HEK293 (cell line): ENCODE results near the gene PIM3.

ENCODE experiments used
- CTCF ChIA-PET: fragments of 350-600 bp; formaldehyde crosslinking; extraction: SDS; loops from one replicate; lab custom pipeline; 2021; ENCODE audit warnings: antibody characterized with exemption; lab: Yijun Ruan, JAX
- POLR2A ChIA-PET: fragments of 300-600 bp; formaldehyde crosslinking; extraction: SDS; loops from one replicate; lab custom pipeline; 2020; ENCODE audit warnings: antibody characterized with exemption, inconsistent platforms; lab: Yijun Ruan, JAX
- H3K27ac ChIP-seq: fragments of 200-500 bp; sonication (Bioruptor generic); 2 replicates; pipeline ENCODE4 v1.5.1; 2014; ENCODE audit warnings: low read depth, low read length, control low read depth, inconsistent platforms; ENCODE audit errors: extremely low read depth
- H3K36me3 ChIP-seq, 2 experiments: fragments of 200-500 bp in 1 of 2; sonication (Bioruptor generic) in 1 of 2; 1 replicate in 1 of 2; 2 replicates in 1 of 2; pipeline ENCODE4 v1.5.1; 2014 to 2017; ENCODE audit warnings: inconsistent platforms in 2 of 2, low read length in 2 of 2; ENCODE audit not compliant: control insufficient read depth in 2 of 2, insufficient read depth in 1 of 2
- H3K4me1 ChIP-seq: fragments of 200-500 bp; sonication (Bioruptor generic); 2 replicates; pipeline ENCODE4 v1.5.1; 2014; ENCODE audit warnings: mild to moderate bottlenecking, low read length, inconsistent platforms; ENCODE audit not compliant: control insufficient read depth, insufficient read depth
- H3K4me3 ChIP-seq: 2 replicates; pipeline ENCODE4 v1.5.1; 2011; ENCODE audit warnings: low read depth, mild to moderate bottlenecking, control low read depth, low read length, moderate library complexity
- H3K9me3 ChIP-seq: fragments of 200-500 bp; sonication (Bioruptor generic); 2 replicates; pipeline ENCODE4 v1.5.1; 2014; ENCODE audit warnings: low read depth, low read length, inconsistent platforms; ENCODE audit not compliant: control insufficient read depth, insufficient read depth
- RBAK ChIP-seq: fragments of 450-650 bp; formaldehyde crosslinking; IDR thresholded peaks from 2 replicates; pipeline ENCODE4 v1.5.1; 2016; ENCODE audit warnings: missing biosample characterization, missing genetic modification characterization
- SALL2 ChIP-seq: fragments of 450-650 bp; formaldehyde crosslinking; IDR thresholded peaks from 2 replicates; pipeline ENCODE4 v1.5.0; 2017; ENCODE audit warnings: missing biosample characterization, mild to moderate bottlenecking, missing genetic modification characterization, borderline replicate concordance
- TCF7L2 ChIP-seq: IDR thresholded peaks from 2 replicates; pipeline ENCODE4 v1.6.1; 2011; ENCODE audit warnings: low read depth, mild to moderate bottlenecking, inconsistent platforms, low read length, moderate library complexity, borderline replicate concordance
- ZBTB21 ChIP-seq: fragments of 450-650 bp; formaldehyde crosslinking; IDR thresholded peaks from 2 replicates; pipeline ENCODE4 v1.5.1; 2017; ENCODE audit warnings: missing biosample characterization, missing genetic modification characterization
- ZBTB8A ChIP-seq: fragments of 450-650 bp; formaldehyde crosslinking; IDR thresholded peaks from 2 replicates; pipeline ENCODE4 v1.5.1; 2016; ENCODE audit warnings: missing biosample characterization, missing genetic modification characterization
- ZFP3 ChIP-seq: fragments of 450-650 bp; formaldehyde crosslinking; IDR thresholded peaks from 2 replicates; pipeline ENCODE4 v1.5.1; 2016; ENCODE audit warnings: low read depth, missing biosample characterization, missing genetic modification characterization
- ZNF148 ChIP-seq: fragments of 450-650 bp; formaldehyde crosslinking; IDR thresholded peaks from 2 replicates; pipeline ENCODE4 v1.5.0; 2017; ENCODE audit warnings: missing biosample characterization, missing genetic modification characterization, borderline replicate concordance
- ZNF23 ChIP-seq: fragments of 450-650 bp; formaldehyde crosslinking; IDR thresholded peaks from 2 replicates; pipeline ENCODE4 v1.5.1; 2016; ENCODE audit warnings: missing biosample characterization, missing genetic modification characterization, borderline replicate concordance
- ZNF239 ChIP-seq: fragments of 450-650 bp; formaldehyde crosslinking; IDR thresholded peaks from 2 replicates; pipeline ENCODE4 v1.5.1; 2016; ENCODE audit warnings: missing biosample characterization, missing genetic modification characterization
- ZNF362 ChIP-seq: fragments of 450-650 bp; formaldehyde crosslinking; IDR thresholded peaks from 2 replicates; pipeline ENCODE4 v1.5.1; 2016; ENCODE audit warnings: missing biosample characterization, missing genetic modification characterization
- ZNF514 ChIP-seq: fragments of 450-650 bp; formaldehyde crosslinking; IDR thresholded peaks from 2 replicates; pipeline ENCODE4 v1.5.1; 2016; ENCODE audit warnings: missing biosample characterization, missing genetic modification characterization
- ZNF571 ChIP-seq: fragments of 450-650 bp; formaldehyde crosslinking; IDR thresholded peaks from 2 replicates; pipeline ENCODE4 v1.5.0; 2017; ENCODE audit warnings: missing biosample characterization, missing genetic modification characterization
- ZNF610 ChIP-seq: fragments of 450-650 bp; formaldehyde crosslinking; IDR thresholded peaks from 2 replicates; pipeline ENCODE4 v1.5.1; 2016; ENCODE audit warnings: missing biosample characterization, missing genetic modification characterization, borderline replicate concordance
- ZNF621 ChIP-seq: fragments of 450-650 bp; formaldehyde crosslinking; IDR thresholded peaks from 2 replicates; pipeline ENCODE4 v1.5.1; 2017; ENCODE audit warnings: missing biosample characterization, missing genetic modification characterization
- ZNF626 ChIP-seq: fragments of 450-650 bp; sonication (Bioruptor Pico); formaldehyde crosslinking; IDR thresholded peaks from 2 replicates; pipeline ENCODE4 v1.5.1; 2018; ENCODE audit warnings: missing biosample characterization, missing genetic modification characterization, inconsistent platforms
- ZNF707 ChIP-seq: fragments of 450-650 bp; formaldehyde crosslinking; IDR thresholded peaks from 2 replicates; pipeline ENCODE4 v1.5.1; 2016; ENCODE audit warnings: missing biosample characterization, missing genetic modification characterization
- ZSCAN23 ChIP-seq: fragments of 450-650 bp; formaldehyde crosslinking; IDR thresholded peaks from 2 replicates; pipeline ENCODE4 v1.5.1; 2016; ENCODE audit warnings: missing biosample characterization, missing genetic modification characterization
- ZSCAN5A ChIP-seq: fragments of 450-650 bp; formaldehyde crosslinking; IDR thresholded peaks from 2 replicates; pipeline ENCODE4 v1.5.1; 2016; ENCODE audit warnings: missing biosample characterization, missing genetic modification characterization
- TF ChIP-seq, protein P1 (sequence below): fragments of 450-650 bp; formaldehyde crosslinking; IDR thresholded peaks from 2 replicates; pipeline ENCODE4 v1.5.1; 2016; ENCODE audit warnings: missing biosample characterization, missing genetic modification characterization
- TF ChIP-seq, protein P2 (sequence below): fragments of 450-650 bp; formaldehyde crosslinking; IDR thresholded peaks from 2 replicates; pipeline ENCODE4 v1.5.1; 2016; ENCODE audit warnings: missing biosample characterization, missing genetic modification characterization
- TF ChIP-seq, protein P3 (sequence below): fragments of 450-650 bp; formaldehyde crosslinking; IDR thresholded peaks from 2 replicates; pipeline ENCODE4 v1.5.1; 2016; ENCODE audit warnings: missing biosample characterization, missing genetic modification characterization, borderline replicate concordance

PIM3 gene

GRCh38 chr22:49972163-49973017 is 11.8 kb downstream of the PIM3 start (continued):
- TF ChIP-seq ZBTB21 (tag by site-specific recombination) (no peak), ZNF626 (tag by site-specific recombination) (no peak), ZNF23 (tag by site-specific recombination) (no peak), ZNF610 (tag by site-specific recombination) (no peak), RBAK (tag by site-specific recombination) (0 out of 2 replicates have a peak, but pooled peaks have one; percentile 34)
- TF ChIP-seq, protein P1, sequence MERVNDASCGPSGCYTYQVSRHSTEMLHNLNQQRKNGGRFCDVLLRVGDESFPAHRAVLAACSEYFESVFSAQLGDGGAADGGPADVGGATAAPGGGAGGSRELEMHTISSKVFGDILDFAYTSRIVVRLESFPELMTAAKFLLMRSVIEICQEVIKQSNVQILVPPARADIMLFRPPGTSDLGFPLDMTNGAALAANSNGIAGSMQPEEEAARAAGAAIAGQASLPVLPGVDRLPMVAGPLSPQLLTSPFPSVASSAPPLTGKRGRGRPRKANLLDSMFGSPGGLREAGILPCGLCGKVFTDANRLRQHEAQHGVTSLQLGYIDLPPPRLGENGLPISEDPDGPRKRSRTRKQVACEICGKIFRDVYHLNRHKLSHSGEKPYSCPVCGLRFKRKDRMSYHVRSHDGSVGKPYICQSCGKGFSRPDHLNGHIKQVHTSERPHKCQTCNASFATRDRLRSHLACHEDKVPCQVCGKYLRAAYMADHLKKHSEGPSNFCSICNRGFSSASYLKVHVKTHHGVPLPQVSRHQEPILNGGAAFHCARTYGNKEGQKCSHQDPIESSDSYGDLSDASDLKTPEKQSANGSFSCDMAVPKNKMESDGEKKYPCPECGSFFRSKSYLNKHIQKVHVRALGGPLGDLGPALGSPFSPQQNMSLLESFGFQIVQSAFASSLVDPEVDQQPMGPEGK (tag by site-specific recombination) = peak; percentile 36; the same call in 1 of the 2 replicates
- TF ChIP-seq, protein P2, sequence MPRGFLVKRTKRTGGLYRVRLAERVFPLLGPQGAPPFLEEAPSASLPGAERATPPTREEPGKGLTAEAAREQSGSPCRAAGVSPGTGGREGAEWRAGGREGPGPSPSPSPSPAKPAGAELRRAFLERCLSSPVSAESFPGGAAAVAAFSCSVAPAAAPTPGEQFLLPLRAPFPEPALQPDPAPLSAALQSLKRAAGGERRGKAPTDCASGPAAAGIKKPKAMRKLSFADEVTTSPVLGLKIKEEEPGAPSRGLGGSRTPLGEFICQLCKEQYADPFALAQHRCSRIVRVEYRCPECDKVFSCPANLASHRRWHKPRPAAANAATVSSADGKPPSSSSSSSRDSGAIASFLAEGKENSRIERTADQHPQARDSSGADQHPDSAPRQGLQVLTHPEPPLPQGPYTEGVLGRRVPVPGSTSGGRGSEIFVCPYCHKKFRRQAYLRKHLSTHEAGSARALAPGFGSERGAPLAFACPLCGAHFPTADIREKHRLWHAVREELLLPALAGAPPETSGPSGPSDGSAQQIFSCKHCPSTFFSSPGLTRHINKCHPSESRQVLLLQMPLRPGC (tag by site-specific recombination) = peak; percentile 52; the same call in 1 of the 2 replicates

GRCh38 chr22:49973018-49973961 is 12.7 kb downstream of the PIM3 start:
- no peaks in the 10 kb centered on the region for H3K36me3 ChIP-seq
- no peak overlapping the region for H3K4me3 ChIP-seq
- H3K9me3 ChIP-seq = no peaks in the 10 kb centered on the region
- ChIA-PET CTCF (no interaction called here), POLR2A (no interaction called here)
- H3K4me1 ChIP-seq = peaks cover 3% of the 10 kb centered on the region; the same call in 1 of the 2 replicates
- no peak overlapping the region for H3K27ac ChIP-seq
- TF ChIP-seq ZNF148 (tag by site-specific recombination) (0 out of 2 replicates have a peak, but pooled peaks have one; percentile 68), ZNF362 (tag by site-specific recombination) (no peak), ZNF621 (tag by site-specific recombination) (peak; percentile 40; the same call in 1 of the 2 replicates), ZNF707 (tag by site-specific recombination) (peak; percentile 8; the same call in 1 of the 2 replicates), ZSCAN23 (peak; percentile 41; the same call in 1 of the 2 replicates), ZNF571 (peak; percentile 80; the same call in 1 of the 2 replicates), ZBTB8A (tag by site-specific recombination) (no peak), ZFP3 (tag by site-specific recombination) (no peak), ZSCAN5A (0 out of 2 replicates have a peak, but pooled peaks have one; percentile 8), SALL2 (tag by site-specific recombination) (0 out of 2 replicates have a peak, but pooled peaks have one; percentile 46), TCF7L2 (no peak), ZNF239 (tag by site-specific recombination) (peak; percentile 77; the same call in 1 of the 2 replicates), ZNF514 (tag by site-specific recombination) (peak; percentile 34; the same call in 1 of the 2 replicates)
- TF ChIP-seq, protein P3, sequence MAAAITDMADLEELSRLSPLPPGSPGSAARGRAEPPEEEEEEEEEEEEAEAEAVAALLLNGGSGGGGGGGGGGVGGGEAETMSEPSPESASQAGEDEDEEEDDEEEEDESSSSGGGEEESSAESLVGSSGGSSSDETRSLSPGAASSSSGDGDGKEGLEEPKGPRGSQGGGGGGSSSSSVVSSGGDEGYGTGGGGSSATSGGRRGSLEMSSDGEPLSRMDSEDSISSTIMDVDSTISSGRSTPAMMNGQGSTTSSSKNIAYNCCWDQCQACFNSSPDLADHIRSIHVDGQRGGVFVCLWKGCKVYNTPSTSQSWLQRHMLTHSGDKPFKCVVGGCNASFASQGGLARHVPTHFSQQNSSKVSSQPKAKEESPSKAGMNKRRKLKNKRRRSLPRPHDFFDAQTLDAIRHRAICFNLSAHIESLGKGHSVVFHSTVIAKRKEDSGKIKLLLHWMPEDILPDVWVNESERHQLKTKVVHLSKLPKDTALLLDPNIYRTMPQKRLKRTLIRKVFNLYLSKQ (tag by site-specific recombination) = peak; percentile 1; the same call in 1 of the 2 replicates
